Spleen (tissue), 11 donors: ENCODE results near the gene CDC42BPB. TPM values are rescaled to one million over a fixed set of nuclear protein-coding genes. Genes with fewer than 3 reads are reported as not detected.

Experiments
- DNase-seq: peaks from one replicate; pipeline ENCODE4 v3.0.0-alpha.2; 2020
- H3K27ac ChIP-seq, 8 donors: fragments of 200-600 bp; sonication (generic) in 7 of 8; 1 replicate in 4 of 8; 2 replicates in 4 of 8; pipeline versions ENCODE4 v1.5.0 to v1.8.0; 2016 to 2021; ENCODE audit warnings: inconsistent platforms in 4 of 8, mild to moderate bottlenecking in 4 of 8, moderate library complexity in 1 of 8
- H3K27me3 ChIP-seq, 7 donors: fragments of 200-600 bp; sonication (generic) in 6 of 7; replicated peaks in 1 of 7; 1 replicate in 4 of 7; 2 replicates in 3 of 7; pipeline versions ENCODE4 v1.5.0 to v1.8.0; 2016 to 2021; ENCODE audit warnings: inconsistent platforms in 3 of 7, mild to moderate bottlenecking in 1 of 7
- H3K36me3 ChIP-seq, 6 donors: fragments of 200-600 bp; sonication (generic) in 5 of 6; 1 replicate in 4 of 6; 2 replicates in 2 of 6; pipeline versions ENCODE4 v1.5.0 to v1.8.0; 2016 to 2021; ENCODE audit warnings: inconsistent platforms in 2 of 6
- H3K4me1 ChIP-seq, 6 donors: fragments of 200-600 bp; sonication (generic) in 5 of 6; 1 replicate in 3 of 6; 2 replicates in 3 of 6; pipeline versions ENCODE4 v1.5.0 to v1.8.0; 2016 to 2021; ENCODE audit warnings: inconsistent platforms in 3 of 6
- H3K4me3 ChIP-seq, 8 donors: fragments of 200-600 bp; sonication (generic) in 7 of 8; 1 replicate in 4 of 8; 2 replicates in 4 of 8; pipeline versions ENCODE4 v1.5.0 to v1.8.0; 2016 to 2021; ENCODE audit warnings: inconsistent platforms in 4 of 8, mild to moderate bottlenecking in 4 of 8, moderate library complexity in 2 of 8
- H3K9me3 ChIP-seq, 8 donors: fragments of 200-600 bp; sonication (generic) in 7 of 8; 1 replicate in 4 of 8; 2 replicates in 4 of 8; pipeline versions ENCODE4 v1.5.0 to v1.8.0; 2016 to 2021; ENCODE audit warnings: inconsistent platforms in 4 of 8
- POLR2A ChIP-seq, 3 donors: fragments of 450-650 bp; IDR thresholded peaks; one replicate each; pipeline ENCODE4 v1.5.1; 2017; ENCODE audit warnings: antibody characterized with exemption in 3 of 3, mild to moderate bottlenecking in 1 of 3
- POLR2AphosphoS5 ChIP-seq, 3 donors: sonication (generic); formaldehyde crosslinking; IDR thresholded peaks; one replicate each; pipeline ENCODE4 v1.5.1; 2017; ENCODE audit warnings: antibody characterized with exemption in 3 of 3
- WGBS, 5 donors: extraction: QIAGEN DNeasy Blood & Tissue Kit in 3 of 5; methylation state at CpG; one replicate each; pipeline versions ENCODE4 v1.1.5 to v1.1.7; 2013 to 2018; 5-methylcytosine and 5-hydroxymethylcytosine counted together
- intact Hi-C: fragments of 100-400 bp; cut with DNase I; formaldehyde crosslinking; loops from one replicate; pipeline ENCODE4 v1.15.0; 2023; ENCODE audit warnings: low total_unique reads
- polyA plus RNA-seq, 3 donors: library from polyadenylated mRNA; stranded (reverse); fragments of 200-250 nt; gene quantifications; one replicate each; pipeline ENCODE4 v1.2.1, GENCODE V29; 2013
- total RNA-seq, 7 donors: library from RNA; depleted of rRNA in 3 of 7; stranded (reverse); fragments of >200 nt in 3 of 7; fragmentation: NEBNext Ultra II Directional in 4 of 7; extraction: Animal tissue kit (Norgen Biotek cat#: 25700) in 4 of 7; gene quantifications; one replicate each; pipeline versions ENCODE4 v1.1.0 to v1.2.1, GENCODE V29; 2016 to 2021
- TF ChIP-seq, protein P1 (sequence below), 11 experiments: fragments of 200-600 bp in 7 of 11; fragments of 450-650 bp in 4 of 11; sonication (generic) in 4 of 11; IDR thresholded peaks in 8 of 11; conservative IDR thresholded peaks in 3 of 11; 1 replicate in 7 of 11; 2 replicates in 4 of 11; pipeline versions ENCODE4 v1.4.0 to v1.8.0; 2016 to 2021; ENCODE audit warnings: antibody characterized with exemption in 11 of 11, inconsistent platforms in 4 of 11, mild to moderate bottlenecking in 1 of 11
- donor health status: healthy with polysubstance abuse.
- donor health status: DM: no; HTN: no; CAD: no; lungs with moderate emphysema.
- donor health status: DM: no; HTN: no; CAD: no.
- donor health status: Bipolar disorder and iron deficiency.
- donor health status: healthy.
- donor health status: DM: no; HTN: no; CAD: no.
- donor health status: DM: yes; HTN: yes; CAD: no.

Gene CDC42BPB
- total and polyA plus RNA-seq, 10 donors, result 6.4 to 94.5 (median 77.8) TPM

DNA sequence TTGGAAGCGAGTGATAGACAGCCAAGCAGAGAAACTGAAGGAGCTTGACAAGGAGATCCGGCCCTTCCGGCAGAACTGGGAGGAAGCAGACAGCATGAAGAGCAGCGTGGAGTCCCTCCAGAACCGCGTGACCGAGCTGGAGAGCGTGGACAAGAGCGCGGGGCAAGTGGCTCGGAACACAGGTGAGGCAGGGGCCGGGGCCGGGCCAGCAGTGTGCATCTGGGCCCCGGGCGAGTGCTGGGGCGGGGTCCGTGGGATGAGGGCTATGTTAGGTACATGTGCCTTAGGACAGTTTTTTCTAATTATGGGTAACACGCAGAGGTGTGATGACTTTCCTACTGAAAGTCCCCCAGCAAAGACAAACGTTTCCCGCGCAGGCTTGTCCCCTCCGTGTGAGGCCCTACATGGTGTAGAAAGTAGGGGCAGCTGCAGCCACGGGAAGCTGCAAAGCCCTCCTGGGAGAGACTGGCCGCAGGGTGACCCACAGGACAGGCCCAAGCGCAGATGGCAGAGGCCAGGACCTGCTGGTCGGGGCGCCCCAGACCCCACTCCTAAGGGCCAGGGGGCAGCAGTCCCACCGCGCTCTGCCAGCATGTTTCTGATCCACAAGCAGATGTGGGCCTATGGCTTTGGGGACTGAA is 154.0 kb downstream of the CDC42BPB start:
- intact Hi-C loops, result no loop called here
- 90 to 97% (median 92%) methylated on average over 28 to 29 of the region's 29 CpGs for WGBS, 5 donors
- H3K4me1 ChIP-seq, result peaks cover 8 to 65% (median 42%) of the 10 kb centered on the region in 6 donors
- no peaks in the 10 kb centered on the region for H3K27me3 ChIP-seq
- H3K27ac ChIP-seq, result peak overlapping the region in 4 of 8 donors; percentile 83 to 90 (median 84)
- H3K36me3 ChIP-seq, result peaks cover 3 to 96% (median 66%) of the 10 kb centered on the region in 6 donors
- H3K9me3 ChIP-seq, result no peaks in the 10 kb centered on the region
- DNase-seq, result no peak
- TF ChIP-seq, protein P1, sequence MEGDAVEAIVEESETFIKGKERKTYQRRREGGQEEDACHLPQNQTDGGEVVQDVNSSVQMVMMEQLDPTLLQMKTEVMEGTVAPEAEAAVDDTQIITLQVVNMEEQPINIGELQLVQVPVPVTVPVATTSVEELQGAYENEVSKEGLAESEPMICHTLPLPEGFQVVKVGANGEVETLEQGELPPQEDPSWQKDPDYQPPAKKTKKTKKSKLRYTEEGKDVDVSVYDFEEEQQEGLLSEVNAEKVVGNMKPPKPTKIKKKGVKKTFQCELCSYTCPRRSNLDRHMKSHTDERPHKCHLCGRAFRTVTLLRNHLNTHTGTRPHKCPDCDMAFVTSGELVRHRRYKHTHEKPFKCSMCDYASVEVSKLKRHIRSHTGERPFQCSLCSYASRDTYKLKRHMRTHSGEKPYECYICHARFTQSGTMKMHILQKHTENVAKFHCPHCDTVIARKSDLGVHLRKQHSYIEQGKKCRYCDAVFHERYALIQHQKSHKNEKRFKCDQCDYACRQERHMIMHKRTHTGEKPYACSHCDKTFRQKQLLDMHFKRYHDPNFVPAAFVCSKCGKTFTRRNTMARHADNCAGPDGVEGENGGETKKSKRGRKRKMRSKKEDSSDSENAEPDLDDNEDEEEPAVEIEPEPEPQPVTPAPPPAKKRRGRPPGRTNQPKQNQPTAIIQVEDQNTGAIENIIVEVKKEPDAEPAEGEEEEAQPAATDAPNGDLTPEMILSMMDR (IDR thresholded peaks at IDR 0.05 in 8 of 11, conservative IDR thresholded peaks at IDR 0.05 in 3 of 11), result no peak
- TF ChIP-seq POLR2A (IDR thresholded peaks at IDR 0.05) (no peak), POLR2AphosphoS5 (IDR thresholded peaks at IDR 0.05) (no peak)
- H3K4me3 ChIP-seq, result no peak overlapping the region

DNA sequence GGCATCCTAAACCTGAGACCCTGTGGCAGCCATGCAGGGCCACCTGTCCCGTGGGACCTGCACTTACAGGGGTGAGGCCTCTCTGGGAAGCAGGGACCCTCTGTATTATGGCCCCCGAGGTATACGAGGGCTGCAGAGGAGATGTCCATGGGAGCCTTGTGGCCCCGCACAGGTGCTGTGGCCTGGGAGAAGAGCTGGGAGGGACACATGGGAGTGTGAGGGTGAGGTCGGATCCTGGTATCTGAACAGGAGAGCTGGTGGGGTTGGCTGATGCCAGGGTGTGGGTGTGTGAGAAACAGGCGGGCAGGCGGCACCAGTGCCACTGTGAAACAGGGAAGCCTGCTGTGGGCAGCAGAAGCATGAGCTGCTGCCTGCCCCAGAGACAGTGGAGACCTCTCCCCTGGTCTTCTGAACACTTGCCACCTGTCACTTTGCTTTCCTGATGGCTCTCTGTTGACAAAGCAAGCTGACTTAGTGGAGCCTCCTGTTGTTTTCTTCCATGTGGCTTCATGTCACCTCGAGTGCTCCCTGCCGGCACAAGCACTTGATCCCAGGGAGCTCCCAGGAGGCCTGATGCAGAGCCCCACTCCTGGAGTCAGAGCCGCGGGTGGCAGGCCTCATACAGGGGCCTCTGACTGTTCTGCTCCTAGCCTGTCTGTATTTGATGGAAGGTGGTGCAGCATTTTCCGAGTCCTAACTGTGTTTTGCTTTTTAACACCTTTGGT is 154.7 kb downstream of the CDC42BPB start:
- no peaks in the 10 kb centered on the region for H3K27me3 ChIP-seq
- DNase-seq, result no peak
- H3K27ac ChIP-seq, result peak overlapping the region in 6 of 8 donors; percentile 58 to 90 (median 83)
- TF ChIP-seq, protein P1 (IDR thresholded peaks at IDR 0.05 in 8 of 11, conservative IDR thresholded peaks at IDR 0.05 in 3 of 11), result no peak
- TF ChIP-seq POLR2AphosphoS5 (IDR thresholded peaks at IDR 0.05) (no peak), POLR2A (IDR thresholded peaks at IDR 0.05) (no peak)
- 84 to 95% (median 92%) methylated on average over 12 of the region's 12 CpGs for WGBS, 5 donors
- H3K4me3 ChIP-seq, result no peak overlapping the region
- intact Hi-C loops, result no loop called here
- H3K4me1 ChIP-seq, result peaks cover 8 to 71% (median 47%) of the 10 kb centered on the region in 6 donors
- H3K9me3 ChIP-seq, result no peaks in the 10 kb centered on the region
- peaks cover 3 to 96% (median 68%) of the 10 kb centered on the region in 6 donors for H3K36me3 ChIP-seq

DNA sequence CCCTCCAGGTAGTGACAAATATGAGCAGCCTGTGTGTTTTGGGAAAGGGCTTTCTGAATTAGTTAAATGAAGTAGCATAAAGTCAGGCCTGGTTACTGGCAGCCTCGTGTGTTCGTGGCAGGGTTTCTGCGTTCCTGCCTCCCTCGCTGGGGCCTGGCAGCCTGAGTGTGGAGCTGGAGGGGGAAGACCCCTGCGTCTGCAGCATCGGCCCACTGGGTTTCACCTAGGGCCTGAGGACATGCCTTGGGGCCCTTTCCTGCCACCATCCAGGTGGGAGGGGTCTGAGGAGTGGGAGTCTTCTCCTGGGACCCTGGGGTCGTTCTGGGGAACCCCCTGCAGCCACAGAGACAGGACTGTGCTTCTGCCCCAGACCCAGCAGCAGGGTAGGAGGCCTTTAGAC is 155.3 kb downstream of the CDC42BPB start:
- peak; percentile 80 for DNase-seq
- H3K4me1 ChIP-seq, result peaks cover 8 to 71% (median 47%) of the 10 kb centered on the region in 6 donors
- intact Hi-C loops, result no loop called here

More for the DNA sequence above, 155.3 kb downstream of the CDC42BPB start:
- peak overlapping the region in 6 of 8 donors; percentile 58 to 90 (median 83) for H3K27ac ChIP-seq
- H3K27me3 ChIP-seq, result no peaks in the 10 kb centered on the region
- peaks cover 3 to 96% (median 68%) of the 10 kb centered on the region in 6 donors for H3K36me3 ChIP-seq
- TF ChIP-seq POLR2A (IDR thresholded peaks at IDR 0.05), result no peak
- no peak for TF ChIP-seq POLR2AphosphoS5 (IDR thresholded peaks at IDR 0.05)
- TF ChIP-seq, protein P1 (IDR thresholded peaks at IDR 0.05 in 8 of 11, conservative IDR thresholded peaks at IDR 0.05 in 3 of 11), result no peak
- WGBS, 5 donors, result 55 to 87% (median 63%) methylated on average over 3 to 7 of the region's 7 CpGs
- H3K4me3 ChIP-seq, result no peak overlapping the region
- no peaks in the 10 kb centered on the region for H3K9me3 ChIP-seq
